GM23338 (cell line): ENCODE data around the gene DNAAF8. TPM values are rescaled to one million over a fixed set of nuclear protein-coding genes. Genes with fewer than 3 reads are reported as not detected.

Source experiments
- ATAC-seq: fragments of 200-7000 bp; cut with Tn5 transposase; 3 replicates; pipeline ENCODE4 v1.9.1; 2020
- DNase-seq: peaks from one replicate; pipeline ENCODE4 v3.0.0-alpha.2; 2015; ENCODE audit warnings: low spot score
- H2AFZ ChIP-seq: fragments of 200-600 bp; sonication (generic); 2 replicates; pipeline ENCODE4 v1.8.0; 2016; ENCODE audit warnings: antibody characterized with exemption, mild to moderate bottlenecking, moderate library complexity
- H3F3A ChIP-seq: fragments of 200-600 bp; sonication (generic); replicated peaks from 2 replicates; pipeline ENCODE4 v1.8.0; 2017; ENCODE audit warnings: antibody characterized with exemption, mixed run types, low read depth
- H3K27ac ChIP-seq: fragments of 200-600 bp; sonication (generic); 2 replicates; pipeline ENCODE4 v1.6.1; 2016; ENCODE audit warnings: low read depth
- H3K27me3 ChIP-seq: fragments of 200-600 bp; sonication (generic); 2 replicates; pipeline ENCODE4 v1.8.0; 2016; ENCODE audit warnings: mild to moderate bottlenecking, mixed run types, moderate library complexity; ENCODE audit not compliant: insufficient read depth
- H3K36me3 ChIP-seq: fragments of 200-600 bp; sonication (generic); 2 replicates; pipeline ENCODE4 v1.8.0; 2016; ENCODE audit warnings: mild to moderate bottlenecking; ENCODE audit not compliant: insufficient read depth
- H3K4me1 ChIP-seq: fragments of 200-600 bp; sonication (generic); 2 replicates; pipeline ENCODE4 v1.8.0; 2016; ENCODE audit warnings: mild to moderate bottlenecking, moderate library complexity; ENCODE audit not compliant: insufficient read depth
- H3K4me2 ChIP-seq: fragments of 200-600 bp; sonication (generic); 2 replicates; pipeline ENCODE4 v1.7.1; 2017; ENCODE audit warnings: mixed run types
- H3K4me3 ChIP-seq: fragments of 200-600 bp; sonication (generic); 2 replicates; pipeline ENCODE4 v1.6.1; 2016; ENCODE audit warnings: mixed run types
- H3K79me2 ChIP-seq: fragments of 200-600 bp; sonication (generic); replicated peaks from 2 replicates; pipeline ENCODE4 v1.8.0; 2017; ENCODE audit warnings: mild to moderate bottlenecking; ENCODE audit not compliant: insufficient read depth
- H3K9me2 ChIP-seq: fragments of 200-600 bp; sonication (generic); 2 replicates; pipeline ENCODE4 v1.8.0; 2017; ENCODE audit not compliant: insufficient read depth
- H4K20me1 ChIP-seq: fragments of 200-600 bp; sonication (generic); replicated peaks from 2 replicates; pipeline ENCODE4 v1.8.0; 2017; ENCODE audit warnings: mild to moderate bottlenecking; ENCODE audit not compliant: insufficient read depth
- H3K27ac Mint-ChIP-seq: 2 replicates; pipeline ENCODE4 v1.8.0; 2020; ENCODE audit warnings: inconsistent platforms, mild to moderate bottlenecking, moderate library complexity, mixed read lengths
- H3K27me3 Mint-ChIP-seq: 3 replicates; pipeline ENCODE4 v1.8.0; 2022; ENCODE audit warnings: low read depth, mild to moderate bottlenecking, moderate library complexity, mixed read lengths, inconsistent platforms; ENCODE audit not compliant: insufficient read depth, poor library complexity
- H3K36me3 Mint-ChIP-seq: 3 replicates; pipeline ENCODE4 v1.8.0; 2021; ENCODE audit warnings: low read depth, mild to moderate bottlenecking, inconsistent platforms, moderate library complexity, mixed read lengths
- H3K4me1 Mint-ChIP-seq: 3 replicates; pipeline ENCODE4 v1.8.0; 2020; ENCODE audit warnings: mild to moderate bottlenecking, inconsistent platforms, mixed read lengths
- H3K4me3 Mint-ChIP-seq: 3 replicates; pipeline ENCODE4 v1.8.0; 2021; ENCODE audit warnings: moderate library complexity, mild to moderate bottlenecking, inconsistent platforms, mixed read lengths
- H3K9me3 Mint-ChIP-seq: 3 replicates; pipeline ENCODE4 v1.8.0; 2020; ENCODE audit warnings: moderate library complexity, mild to moderate bottlenecking, inconsistent platforms, mixed read lengths
- JUNB ChIP-seq: IDR thresholded peaks from one replicate; pipeline ENCODE4 v1.6.1; 2016; ENCODE audit warnings: antibody characterized with exemption; ENCODE audit not compliant: unreplicated experiment
- ZNF331 ChIP-seq: fragments of 250-450 bp; sonication (Bioruptor Pico); IDR thresholded peaks from 2 replicates; pipeline ENCODE4 v1.5.0; 2020; ENCODE audit warnings: low read depth, mild to moderate bottlenecking, moderate library complexity
- polyA plus RNA-seq: library from polyadenylated mRNA; unstranded; fragments of >200 nt; fragmentation: Nextera tagmentation; extraction: Ambion mirVana; gene quantifications from 2 replicates; pipeline ENCODE4 v1.2.1, GENCODE V29; 2016
- total RNA-seq: library from RNA; depleted of rRNA; stranded (reverse); fragments of >200 nt; shearing (Covaris generic); gene quantifications from 2 replicates; pipeline ENCODE4 v1.2.3, GENCODE V29; 2014
- TF ChIP-seq, protein P1 (sequence below): fragments of 250-450 bp; sonication (Bioruptor Pico); IDR thresholded peaks from 2 replicates; pipeline ENCODE4 v1.5.0; 2020; ENCODE audit warnings: mild to moderate bottlenecking, moderate library complexity

The DNAAF8 gene
- total and polyA plus RNA-seq, 2 experiments from 2014 or later, result 0.34 to 1.3 TPM

DNA sequence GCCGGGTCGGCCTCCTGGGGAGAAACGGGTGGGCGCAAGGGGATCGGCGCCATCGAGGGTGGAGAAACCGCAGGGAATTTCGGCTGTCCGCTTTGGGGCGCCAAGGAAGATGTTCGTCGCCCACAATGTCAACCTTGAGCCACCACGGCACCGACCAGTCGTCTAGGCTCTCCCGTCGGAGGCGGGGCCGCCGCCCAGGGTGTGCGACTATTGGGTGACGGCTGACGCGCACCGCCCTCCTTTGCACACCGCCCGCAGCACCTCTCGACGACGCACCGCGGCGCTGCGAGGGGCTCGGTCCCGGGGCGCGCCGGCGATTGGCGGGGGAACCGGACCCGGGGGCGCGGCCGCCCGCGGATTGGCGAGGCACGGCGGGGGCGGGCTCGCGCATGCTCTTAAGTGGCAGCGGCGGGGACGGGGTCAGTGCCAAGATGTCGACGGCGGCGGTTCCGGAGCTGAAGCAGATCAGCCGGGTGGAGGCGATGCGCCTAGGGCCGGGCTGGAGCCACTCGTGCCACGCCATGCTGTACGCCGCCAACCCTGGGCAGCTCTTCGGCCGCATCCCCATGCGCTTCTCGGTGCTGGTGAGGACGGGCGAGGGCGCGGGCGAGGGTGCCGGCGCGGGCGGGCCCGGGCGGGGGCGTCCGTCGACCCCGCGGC is 40.9 kb upstream of the DNAAF8 start, which contains the start of gene NUDT16L1 (continued):
- TF ChIP-seq, protein P1, sequence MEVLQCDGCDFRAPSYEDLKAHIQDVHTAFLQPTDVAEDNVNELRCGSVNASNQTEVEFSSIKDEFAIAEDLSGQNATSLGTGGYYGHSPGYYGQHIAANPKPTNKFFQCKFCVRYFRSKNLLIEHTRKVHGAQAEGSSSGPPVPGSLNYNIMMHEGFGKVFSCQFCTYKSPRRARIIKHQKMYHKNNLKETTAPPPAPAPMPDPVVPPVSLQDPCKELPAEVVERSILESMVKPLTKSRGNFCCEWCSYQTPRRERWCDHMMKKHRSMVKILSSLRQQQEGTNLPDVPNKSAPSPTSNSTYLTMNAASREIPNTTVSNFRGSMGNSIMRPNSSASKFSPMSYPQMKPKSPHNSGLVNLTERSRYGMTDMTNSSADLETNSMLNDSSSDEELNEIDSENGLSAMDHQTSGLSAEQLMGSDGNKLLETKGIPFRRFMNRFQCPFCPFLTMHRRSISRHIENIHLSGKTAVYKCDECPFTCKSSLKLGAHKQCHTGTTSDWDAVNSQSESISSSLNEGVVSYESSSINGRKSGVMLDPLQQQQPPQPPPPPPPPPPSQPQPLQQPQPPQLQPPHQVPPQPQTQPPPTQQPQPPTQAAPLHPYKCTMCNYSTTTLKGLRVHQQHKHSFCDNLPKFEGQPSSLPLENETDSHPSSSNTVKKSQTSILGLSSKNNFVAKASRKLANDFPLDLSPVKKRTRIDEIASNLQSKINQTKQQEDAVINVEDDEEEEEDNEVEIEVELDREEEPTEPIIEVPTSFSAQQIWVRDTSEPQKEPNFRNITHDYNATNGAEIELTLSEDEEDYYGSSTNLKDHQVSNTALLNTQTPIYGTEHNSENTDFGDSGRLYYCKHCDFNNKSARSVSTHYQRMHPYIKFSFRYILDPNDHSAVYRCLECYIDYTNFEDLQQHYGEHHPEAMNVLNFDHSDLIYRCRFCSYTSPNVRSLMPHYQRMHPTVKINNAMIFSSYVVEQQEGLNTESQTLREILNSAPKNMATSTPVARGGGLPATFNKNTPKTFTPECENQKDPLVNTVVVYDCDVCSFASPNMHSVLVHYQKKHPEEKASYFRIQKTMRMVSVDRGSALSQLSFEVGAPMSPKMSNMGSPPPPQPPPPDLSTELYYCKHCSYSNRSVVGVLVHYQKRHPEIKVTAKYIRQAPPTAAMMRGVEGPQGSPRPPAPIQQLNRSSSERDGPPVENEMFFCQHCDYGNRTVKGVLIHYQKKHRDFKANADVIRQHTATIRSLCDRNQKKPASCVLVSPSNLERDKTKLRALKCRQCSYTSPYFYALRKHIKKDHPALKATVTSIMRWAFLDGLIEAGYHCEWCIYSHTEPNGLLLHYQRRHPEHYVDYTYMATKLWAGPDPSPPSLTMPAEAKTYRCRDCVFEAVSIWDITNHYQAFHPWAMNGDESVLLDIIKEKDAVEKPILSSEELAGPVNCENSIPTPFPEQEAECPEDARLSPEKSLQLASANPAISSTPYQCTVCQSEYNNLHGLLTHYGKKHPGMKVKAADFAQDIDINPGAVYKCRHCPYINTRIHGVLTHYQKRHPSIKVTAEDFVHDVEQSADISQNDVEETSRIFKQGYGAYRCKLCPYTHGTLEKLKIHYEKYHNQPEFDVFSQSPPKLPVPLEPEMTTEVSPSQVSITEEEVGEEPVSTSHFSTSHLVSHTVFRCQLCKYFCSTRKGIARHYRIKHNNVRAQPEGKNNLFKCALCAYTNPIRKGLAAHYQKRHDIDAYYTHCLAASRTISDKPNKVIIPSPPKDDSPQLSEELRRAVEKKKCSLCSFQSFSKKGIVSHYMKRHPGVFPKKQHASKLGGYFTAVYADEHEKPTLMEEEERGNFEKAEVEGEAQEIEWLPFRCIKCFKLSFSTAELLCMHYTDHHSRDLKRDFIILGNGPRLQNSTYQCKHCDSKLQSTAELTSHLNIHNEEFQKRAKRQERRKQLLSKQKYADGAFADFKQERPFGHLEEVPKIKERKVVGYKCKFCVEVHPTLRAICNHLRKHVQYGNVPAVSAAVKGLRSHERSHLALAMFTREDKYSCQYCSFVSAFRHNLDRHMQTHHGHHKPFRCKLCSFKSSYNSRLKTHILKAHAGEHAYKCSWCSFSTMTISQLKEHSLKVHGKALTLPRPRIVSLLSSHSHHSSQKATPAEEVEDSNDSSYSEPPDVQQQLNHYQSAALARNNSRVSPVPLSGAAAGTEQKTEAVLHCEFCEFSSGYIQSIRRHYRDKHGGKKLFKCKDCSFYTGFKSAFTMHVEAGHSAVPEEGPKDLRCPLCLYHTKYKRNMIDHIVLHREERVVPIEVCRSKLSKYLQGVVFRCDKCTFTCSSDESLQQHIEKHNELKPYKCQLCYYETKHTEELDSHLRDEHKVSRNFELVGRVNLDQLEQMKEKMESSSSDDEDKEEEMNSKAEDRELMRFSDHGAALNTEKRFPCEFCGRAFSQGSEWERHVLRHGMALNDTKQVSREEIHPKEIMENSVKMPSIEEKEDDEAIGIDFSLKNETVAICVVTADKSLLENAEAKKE (CRISPR knock-in tag), result no peak

DNA sequence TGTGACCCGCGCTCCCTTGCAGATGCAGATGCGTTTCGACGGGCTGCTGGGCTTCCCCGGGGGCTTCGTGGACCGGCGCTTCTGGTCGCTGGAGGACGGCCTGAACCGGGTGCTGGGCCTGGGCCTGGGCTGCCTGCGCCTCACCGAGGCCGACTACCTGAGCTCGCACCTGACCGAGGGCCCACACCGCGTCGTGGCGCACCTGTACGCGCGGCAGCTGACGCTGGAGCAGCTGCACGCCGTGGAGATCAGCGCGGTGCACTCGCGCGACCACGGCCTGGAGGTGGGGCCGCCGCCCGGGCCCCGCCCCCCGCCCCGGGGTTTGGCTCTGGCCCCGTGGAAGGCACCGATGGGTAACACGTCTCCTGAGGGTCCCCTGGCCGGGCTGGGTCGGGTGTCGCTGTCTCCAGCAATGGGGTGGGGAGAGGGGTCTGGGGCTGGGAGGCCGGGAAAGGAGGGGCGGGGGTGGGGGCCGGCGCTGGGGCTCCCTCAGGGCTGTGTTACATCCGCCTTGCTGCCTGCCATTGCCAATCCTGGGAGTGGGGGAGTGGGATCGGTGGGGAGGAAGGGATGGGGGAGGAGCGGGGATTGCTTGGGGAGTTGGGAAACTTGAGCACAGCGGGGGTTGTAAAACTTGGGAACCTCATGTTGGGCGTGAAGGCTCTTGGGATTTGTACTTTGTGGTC is 40.2 kb upstream of the DNAAF8 start:
- H3K9me3 Mint-ChIP-seq, result no peaks in the 10 kb centered on the region; the same call in 2 of the 3 replicates
- Histone ChIP-seq H3K27me3 (no peaks in the 10 kb centered on the region), H3F3A (no peaks in the 10 kb centered on the region; the same call in none of the 2 replicates), H3K9me2 (no peaks in the 10 kb centered on the region), H3K4me3 (peak overlapping the region; percentile 87), H3K79me2 (no peaks in the 10 kb centered on the region), H2AFZ (no peak overlapping the region), H3K4me1 (no peaks in the 10 kb centered on the region; the same call in 1 of the 2 replicates), H3K4me2 (peak overlapping the region; percentile 90), H4K20me1 (no peaks in the 10 kb centered on the region; the same call in 1 of the 2 replicates), H3K36me3 (peaks cover 3% of the 10 kb centered on the region; the same call in 1 of the 2 replicates), H3K27ac (no peak overlapping the region)
- peak; percentile 70 for DNase-seq
- peak overlapping the region; percentile 84 for H3K4me3 Mint-ChIP-seq
- peaks cover 18% of the 10 kb centered on the region for H3K36me3 Mint-ChIP-seq
- peak; percentile 9 for ATAC-seq
- H3K27me3 Mint-ChIP-seq, result peaks cover 9% of the 10 kb centered on the region
- no peak overlapping the region; the same call in 1 of the 2 replicates for H3K27ac Mint-ChIP-seq
- TF ChIP-seq ZNF331, result no peak
- no peak for TF ChIP-seq JUNB
- peaks cover 6% of the 10 kb centered on the region; the same call in 1 of the 3 replicates for H3K4me1 Mint-ChIP-seq
